GM10248 (cell line): ENCODE results near the gene DOHH.

Experiments
- CTCF ChIA-PET: fragments of 300-600 bp; sonication (Branson Sonifier 250); formaldehyde crosslinking; extraction: SDS; loops from one replicate; lab custom pipeline; 2021; ENCODE audit warnings: antibody characterized with exemption; lab: Yijun Ruan, JAX
- POLR2A ChIA-PET: fragments of 350-650 bp; sonication (Branson Sonifier 250); formaldehyde crosslinking; extraction: SDS; loops from one replicate; lab custom pipeline; 2020; ENCODE audit warnings: antibody characterized with exemption; lab: Yijun Ruan, JAX
- DNase-seq: peaks from one replicate; pipeline ENCODE4 v3.0.0; 2012; ENCODE audit errors: extremely low spot score
- TF ChIP-seq, protein P1 (sequence below): IDR thresholded peaks from 2 replicates; pipeline ENCODE4 v1.5.1; 2012; ENCODE audit warnings: mild to moderate bottlenecking, low read depth; ENCODE audit errors: extremely low read depth, missing control alignments, control extremely low read depth

The DOHH gene

DNA sequence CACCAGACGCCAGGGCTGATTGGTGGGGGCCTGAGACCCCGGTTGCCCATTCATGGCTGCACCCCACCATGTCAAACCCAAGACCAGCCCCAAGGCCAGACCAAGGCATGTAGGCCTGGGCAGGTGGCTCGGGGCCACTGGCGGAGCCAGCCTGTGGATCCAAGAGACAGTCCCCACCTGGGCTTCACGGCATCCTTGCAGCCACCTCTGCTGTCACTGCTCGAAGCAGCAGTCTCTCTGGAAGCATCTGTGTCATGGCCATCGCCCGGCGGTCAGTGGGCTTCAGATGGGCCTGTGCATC lies 34.7 kb upstream of the DOHH start:
- TF ChIP-seq, protein P1, sequence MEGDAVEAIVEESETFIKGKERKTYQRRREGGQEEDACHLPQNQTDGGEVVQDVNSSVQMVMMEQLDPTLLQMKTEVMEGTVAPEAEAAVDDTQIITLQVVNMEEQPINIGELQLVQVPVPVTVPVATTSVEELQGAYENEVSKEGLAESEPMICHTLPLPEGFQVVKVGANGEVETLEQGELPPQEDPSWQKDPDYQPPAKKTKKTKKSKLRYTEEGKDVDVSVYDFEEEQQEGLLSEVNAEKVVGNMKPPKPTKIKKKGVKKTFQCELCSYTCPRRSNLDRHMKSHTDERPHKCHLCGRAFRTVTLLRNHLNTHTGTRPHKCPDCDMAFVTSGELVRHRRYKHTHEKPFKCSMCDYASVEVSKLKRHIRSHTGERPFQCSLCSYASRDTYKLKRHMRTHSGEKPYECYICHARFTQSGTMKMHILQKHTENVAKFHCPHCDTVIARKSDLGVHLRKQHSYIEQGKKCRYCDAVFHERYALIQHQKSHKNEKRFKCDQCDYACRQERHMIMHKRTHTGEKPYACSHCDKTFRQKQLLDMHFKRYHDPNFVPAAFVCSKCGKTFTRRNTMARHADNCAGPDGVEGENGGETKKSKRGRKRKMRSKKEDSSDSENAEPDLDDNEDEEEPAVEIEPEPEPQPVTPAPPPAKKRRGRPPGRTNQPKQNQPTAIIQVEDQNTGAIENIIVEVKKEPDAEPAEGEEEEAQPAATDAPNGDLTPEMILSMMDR, result no peak
- no peak for DNase-seq
- ChIA-PET CTCF (interaction anchor here (0.7 kb wide), 1 partner anchor 10 kb away, joined by 3 read pairs; no protein-coding TSS in a partner anchor), POLR2A (no interaction called here)

DNA sequence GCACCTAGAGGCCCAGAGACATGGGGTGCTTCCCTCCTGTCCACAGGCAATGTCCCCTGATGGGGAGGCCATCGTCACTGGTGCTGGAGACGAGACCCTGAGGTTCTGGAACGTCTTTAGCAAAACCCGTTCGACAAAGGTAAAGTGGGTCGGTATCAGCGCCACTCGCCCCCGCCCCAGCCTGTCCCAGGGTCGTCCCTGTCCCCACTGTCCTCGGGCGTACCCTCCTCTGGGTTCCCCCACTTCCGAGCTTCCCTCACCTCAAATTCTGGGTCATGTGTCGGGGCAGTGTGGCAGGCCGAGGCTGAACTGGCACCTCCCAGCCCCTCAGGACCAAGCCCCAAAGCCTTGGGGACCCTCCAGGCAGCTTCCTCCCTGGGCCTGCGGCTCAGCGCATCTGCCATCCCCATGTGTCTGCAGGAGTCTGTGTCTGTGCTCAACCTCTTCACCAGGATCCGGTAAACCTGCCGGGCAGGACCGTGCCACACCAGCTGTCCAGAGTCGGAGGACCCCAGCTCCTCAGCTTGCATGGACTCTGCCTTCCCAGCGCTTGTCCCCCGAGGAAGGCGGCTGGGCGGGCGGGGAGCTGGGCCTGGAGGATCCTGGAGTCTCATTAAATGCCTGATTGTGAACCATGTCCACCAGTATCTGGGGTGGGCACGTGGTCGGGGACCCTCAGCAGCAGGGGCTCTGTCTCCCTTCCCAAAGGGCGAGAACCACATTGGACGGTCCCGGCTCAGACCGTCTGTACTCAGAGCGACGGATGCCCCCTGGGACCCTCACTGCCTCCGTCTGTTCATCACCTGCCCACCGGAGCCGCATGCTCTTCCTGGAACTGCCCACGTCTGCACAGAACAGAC lies 34.1 kb upstream of the DOHH start:
- TF ChIP-seq, protein P1, result no peak
- POLR2A ChIA-PET, result no interaction called here
- DNase-seq, result no peak
- CTCF ChIA-PET, result interaction anchor here (0.7 kb wide), 1 partner anchor 10 kb away, joined by 3 read pairs; no protein-coding TSS in a partner anchor

DNA sequence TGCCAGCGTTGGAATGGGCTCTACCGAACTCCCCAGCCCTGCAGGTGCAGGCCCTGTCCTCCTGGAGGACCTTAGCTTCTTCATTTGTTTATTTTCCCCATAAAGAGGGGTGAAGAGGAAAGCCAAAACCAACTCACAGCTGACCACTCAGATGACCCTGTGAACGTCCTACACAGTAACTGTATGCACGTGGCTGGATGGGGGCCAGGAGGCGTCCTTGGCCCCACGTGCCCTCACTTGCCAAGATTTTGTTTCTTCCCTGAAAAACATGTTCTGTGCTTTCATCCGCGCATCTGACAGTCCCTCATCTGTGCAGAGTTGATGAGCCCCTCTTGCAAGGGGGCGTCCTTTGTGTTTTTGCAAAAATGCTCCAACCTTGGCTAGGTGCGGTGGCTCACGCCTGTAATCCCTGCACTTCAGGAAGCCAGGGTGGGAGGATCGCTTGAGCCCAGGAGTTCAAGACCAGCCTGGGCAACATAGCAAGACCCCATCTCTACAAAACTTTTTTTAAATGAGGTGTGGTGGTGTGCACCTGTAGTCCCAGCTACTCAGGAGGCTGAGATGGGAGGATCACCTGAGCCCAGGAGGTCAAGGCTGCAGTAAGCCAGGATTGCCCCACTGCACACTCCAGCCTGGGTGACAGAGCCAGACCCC lies 33.2 kb upstream of the DOHH start:
- CTCF ChIA-PET, result interaction anchor here (1.6 to 2.4 kb wide), 2 partner anchors 11 to 12 kb away, joined by 4 to 12 read pairs; no protein-coding TSS in a partner anchor
- TF ChIP-seq, protein P1, result no peak
- no peak for DNase-seq
- POLR2A ChIA-PET, result interaction anchor here (0.7 kb wide), 1 partner anchor 156 kb away, joined by 4 read pairs; no protein-coding TSS in a partner anchor

DNA sequence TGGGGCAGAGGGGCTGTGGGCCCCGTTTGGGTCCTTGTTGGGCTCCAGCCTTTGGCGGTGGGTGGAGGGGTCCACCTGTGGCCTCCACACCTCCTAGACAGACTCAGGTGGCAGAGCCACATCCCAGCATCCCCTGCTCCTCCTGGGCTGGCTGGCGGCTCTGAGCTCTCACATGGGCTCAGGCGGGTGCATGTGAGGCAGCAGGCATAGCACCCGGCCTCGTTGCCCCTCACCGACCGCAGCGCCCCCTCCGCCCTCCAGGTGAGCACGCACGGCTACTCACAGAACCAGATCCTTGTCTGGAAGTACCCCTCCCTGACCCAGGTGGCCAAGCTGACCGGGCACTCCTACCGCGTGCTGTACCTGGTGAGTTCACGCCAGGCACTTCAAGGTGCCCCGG lies 32.6 kb upstream of the DOHH start:
- POLR2A ChIA-PET, result no interaction called here
- TF ChIP-seq, protein P1, result no peak

DNA sequence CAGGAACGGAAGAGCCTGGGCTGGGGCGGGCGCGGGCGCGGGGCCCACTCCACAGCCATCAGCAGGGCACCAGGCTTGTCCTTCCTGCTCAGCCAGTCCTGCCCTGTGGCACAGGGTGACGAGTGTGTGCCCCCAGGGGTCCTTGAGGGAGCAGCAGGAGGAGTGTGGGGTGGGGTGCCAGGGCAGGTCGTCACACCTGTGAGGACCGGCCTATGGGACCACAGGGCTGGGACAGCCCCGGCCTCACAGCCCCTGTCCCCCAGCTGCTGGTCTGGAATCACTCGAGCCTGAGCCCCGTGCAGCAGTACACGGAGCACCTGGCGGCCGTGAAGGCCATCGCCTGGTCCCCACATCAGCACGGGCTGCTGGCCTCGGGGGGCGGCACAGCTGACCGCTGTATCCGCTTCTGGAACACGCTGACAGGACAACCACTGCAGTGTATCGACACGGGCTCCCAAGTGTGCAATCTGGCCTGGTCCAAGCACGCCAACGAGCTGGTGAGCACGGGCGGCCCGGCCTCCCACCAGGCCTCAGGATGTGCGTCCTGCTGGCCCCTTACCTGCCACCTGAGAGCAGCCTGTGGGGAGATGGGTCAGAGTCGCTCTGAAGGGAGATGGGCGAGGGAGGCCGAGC lies 31.8 kb upstream of the DOHH start:
- DNase-seq, result no peak
- POLR2A ChIA-PET, result no interaction called here
- CTCF ChIA-PET, result interaction anchor here (1.6 to 2.4 kb wide), 2 partner anchors 12 to 14 kb away, joined by 4 to 12 read pairs; no protein-coding TSS in a partner anchor
- TF ChIP-seq, protein P1, result no peak

More for the DNA sequence above, 32.6 kb upstream of the DOHH start:
- no peak for DNase-seq
- CTCF ChIA-PET, result interaction anchor here (1.6 to 2.4 kb wide), 2 partner anchors 11 to 13 kb away, joined by 4 to 12 read pairs; no protein-coding TSS in a partner anchor

DNA sequence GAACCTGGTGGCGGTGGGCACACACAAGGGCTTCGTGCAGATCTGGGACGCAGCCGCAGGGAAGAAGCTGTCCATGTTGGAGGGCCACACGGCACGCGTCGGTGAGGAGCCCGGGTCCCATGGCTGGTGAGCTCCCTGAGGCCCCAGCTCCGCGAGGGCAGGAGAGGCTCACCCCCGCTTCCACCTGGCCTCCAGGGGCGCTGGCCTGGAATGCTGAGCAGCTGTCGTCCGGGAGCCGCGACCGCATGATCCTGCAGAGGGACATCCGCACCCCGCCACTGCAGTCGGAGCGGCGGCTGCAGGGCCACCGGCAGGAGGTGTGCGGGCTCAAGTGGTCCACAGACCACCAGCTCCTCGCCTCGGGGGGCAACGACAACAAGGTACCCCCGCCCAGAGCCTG lies 31.2 kb upstream of the DOHH start:
- DNase-seq, result no peak
- TF ChIP-seq, protein P1, result no peak
- ChIA-PET CTCF (interaction anchor here (1.0 to 2.4 kb wide), 3 partner anchors 13 to 16 kb away, joined by 3 to 12 read pairs (median 3); no protein-coding TSS in a partner anchor), POLR2A (no interaction called here)
